ENCODE measurements around the gene SETX.
A peak's percentile ranks its signal among the peaks of the same experiment; 100 is the strongest.

SETX gene

DNA sequence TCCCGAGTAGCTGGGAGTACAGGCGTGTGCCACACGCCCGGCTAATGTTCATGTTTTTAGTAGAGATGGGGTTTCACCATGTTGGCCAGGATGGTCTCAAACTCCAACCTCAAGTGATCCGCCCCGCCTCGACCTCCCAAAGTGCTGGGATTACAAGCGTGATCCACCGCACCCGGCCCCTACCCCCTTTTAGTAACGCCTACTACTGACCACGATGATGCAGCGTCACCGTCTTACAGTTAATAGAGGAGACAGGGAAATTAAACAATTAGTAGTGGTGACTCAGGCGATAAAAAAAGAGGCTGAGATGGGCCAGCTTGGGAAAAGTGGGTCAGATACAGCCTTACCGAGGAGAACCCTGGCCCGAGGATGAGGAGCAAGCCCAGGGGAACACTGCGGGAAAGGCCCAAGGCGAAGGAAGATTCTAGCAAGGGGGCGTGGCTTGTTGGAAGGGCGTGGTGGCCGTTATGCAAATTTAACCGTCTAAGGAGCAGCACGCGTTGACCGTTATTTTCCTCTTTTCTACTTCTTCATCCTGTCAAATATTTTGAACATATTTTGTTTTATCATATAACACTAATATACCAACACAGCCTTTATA lies 1.6 kb upstream of the SETX start:
- DNase-seq: no peak

DNA sequence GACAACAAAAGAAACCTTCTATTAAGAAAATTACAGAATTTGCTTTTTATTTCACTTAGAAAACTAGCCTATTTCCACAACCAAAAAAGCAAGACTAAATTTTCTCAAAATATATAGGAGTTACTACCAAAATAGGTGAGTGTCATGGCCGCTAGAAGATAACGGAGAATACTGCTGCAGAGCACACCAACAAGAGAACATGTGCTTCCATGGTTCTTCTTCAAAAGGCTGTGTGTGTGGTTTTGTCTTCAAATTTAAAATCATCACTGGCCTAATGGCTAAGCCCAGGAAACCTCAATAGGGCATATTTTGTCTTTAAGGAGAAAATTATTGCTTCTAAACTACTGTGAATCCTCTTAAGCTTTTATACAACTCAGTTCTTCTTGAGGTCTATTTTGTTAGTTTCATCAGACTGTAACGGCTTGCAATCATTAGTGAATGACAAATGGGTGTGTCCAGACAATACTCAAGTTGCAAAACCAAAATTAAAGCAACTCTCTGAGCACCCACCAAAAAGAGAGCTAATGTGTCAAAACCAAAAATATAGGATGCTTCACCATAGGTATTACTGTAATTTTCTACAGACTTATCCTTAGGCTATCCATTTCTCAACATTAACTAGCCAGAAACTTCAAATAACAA lies 3.3 kb downstream of the SETX start:
- DNase-seq: no peak

DNA sequence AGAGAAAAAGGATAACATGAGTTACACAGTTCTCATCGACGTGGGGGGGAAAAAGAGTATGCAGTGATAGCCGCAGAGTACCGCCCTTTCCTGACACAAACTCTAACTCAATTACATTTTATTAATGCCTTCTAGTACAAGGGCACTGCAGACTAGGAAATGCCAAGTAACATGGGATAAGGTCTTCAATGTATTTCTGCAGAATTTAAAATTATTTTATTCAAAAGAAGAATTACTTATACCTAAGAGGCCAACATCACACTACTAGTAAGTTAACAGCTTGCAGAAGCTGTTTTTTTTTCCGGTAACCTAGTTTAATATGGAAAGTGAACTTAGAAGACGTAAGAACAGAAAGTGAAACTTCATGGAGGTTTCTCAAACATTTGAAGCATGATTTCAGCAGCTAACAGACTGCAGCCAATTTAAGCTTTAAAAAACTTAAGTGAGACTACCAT lies 3.9 kb downstream of the SETX start:
- peak; percentile 13 for DNase-seq

DNA sequence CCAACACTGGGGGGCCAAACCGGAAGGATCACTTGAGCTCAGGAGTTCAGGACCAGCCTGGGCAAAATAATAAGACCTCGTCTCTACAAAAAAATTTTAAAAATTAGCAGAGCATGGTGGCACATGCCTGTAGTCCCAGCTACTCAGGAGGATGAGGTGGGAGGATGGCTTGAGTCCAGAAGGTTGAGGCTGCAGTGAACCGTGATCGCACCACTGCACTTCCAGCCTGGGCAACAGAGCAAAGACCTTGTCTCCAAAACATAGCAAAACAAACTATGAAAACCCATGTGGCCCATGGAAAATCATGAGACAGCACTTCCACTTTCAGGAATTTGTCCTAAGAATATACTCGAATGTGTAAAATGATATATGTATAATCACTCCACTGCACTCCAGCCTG lies 6.1 kb downstream of the SETX start:
- no peak for DNase-seq

DNA sequence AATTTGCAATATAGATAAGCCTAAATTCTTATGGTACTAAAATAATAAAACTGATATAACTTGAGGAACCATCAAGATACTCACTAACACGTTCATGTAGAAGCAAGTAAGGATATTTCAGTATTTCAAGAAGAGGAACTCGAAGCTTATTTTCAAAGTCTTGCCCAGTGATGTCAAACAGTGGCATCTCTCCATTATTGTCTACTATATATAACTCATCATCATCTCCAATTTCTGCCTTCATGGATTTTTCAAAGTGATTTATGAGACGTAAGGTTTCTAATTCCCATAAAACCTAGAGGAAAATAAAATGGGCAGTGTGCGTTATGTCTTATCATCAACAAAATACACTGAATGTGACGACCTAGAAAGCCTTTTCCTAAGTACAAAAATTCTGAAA lies 8.6 kb downstream of the SETX start:
- DNase-seq: no peak

DNA sequence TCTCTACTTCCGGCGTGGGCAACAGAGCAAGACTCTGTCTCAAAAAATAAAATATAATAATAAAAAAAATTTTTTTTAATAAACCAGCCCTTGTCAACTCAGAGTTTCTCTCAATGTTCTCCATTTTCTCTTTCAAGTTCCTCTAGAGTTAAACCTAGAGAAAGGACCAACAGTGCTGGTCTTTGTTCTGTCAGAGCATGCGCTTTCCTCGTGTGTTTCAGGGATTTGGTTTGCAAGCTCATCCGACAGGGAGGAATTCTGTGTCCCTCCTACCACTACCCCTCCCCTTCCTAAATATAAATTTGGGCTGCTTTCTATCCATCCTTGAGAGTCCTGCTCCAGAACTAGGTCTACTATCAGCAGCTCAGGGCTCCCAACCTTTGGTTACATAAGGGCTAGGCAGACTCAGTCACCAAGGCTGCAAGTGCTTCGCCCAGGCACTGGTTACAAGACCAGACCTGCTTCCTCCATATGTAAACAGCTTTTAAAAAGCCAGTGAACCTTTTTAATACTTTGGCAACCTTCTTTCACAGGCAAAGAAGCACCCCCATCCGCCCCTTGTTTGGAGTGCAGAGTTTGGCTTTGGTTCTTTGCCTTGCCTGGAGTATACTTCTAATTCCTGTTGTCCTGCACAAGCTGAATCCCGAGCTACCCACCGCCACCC lies 13.5 kb downstream of the SETX start:
- no peak for DNase-seq

DNA sequence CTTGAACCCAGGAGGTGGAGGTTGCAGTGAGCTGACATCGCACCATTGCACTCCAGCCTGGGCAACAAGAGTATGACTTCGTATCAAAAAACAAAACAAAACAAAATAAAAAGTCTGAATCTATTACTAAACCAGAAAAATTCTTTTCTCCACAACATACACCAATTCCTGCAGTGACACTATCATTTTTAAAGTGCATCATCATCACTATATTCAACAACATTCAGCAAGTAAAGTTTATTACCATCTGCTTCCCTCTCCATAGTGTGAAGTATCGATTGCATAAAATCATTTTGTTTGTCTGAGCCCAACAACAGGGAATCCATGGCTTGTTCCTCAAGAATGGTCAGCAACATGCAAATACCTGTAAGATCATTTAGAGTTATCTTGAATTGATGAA lies 20.4 kb downstream of the SETX start:
- no peak for DNase-seq

DNA sequence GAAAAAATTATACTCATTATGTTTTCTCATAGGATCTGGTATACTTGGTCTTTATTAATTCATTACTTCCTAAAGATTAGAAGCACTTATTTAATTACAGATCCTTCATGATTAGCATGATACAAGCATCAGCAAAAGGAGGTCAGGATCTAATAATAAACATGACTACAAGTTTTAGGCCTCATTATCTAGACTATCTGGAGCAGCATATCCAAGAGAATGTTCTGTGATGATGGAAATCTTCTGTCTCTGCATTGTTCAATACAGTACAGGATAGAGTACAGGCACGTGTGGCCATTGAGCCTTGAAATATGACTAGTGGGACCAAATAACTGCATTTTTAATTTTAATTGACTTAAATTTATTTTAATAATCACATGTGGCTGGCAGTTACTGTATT lies 21.2 kb downstream of the SETX start:
- no peak for DNase-seq

DNA sequence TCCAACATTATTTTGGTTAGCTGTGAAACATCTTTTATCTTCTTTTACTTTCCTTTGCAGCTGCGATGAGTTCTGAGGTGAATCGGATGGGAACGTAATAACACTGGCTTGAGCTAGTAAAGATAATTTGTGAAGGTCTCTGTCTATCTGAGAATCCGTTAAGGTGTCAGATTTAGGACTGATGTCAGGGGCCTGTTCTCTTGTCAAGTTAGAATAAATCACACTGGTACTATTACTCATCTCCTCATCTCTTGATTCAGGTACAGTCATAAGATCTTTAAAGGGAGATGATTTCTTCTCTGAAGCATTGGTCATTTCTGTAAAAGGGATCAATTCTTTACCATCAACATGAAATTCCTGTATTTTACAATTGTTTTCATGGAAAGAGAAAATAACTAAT lies 26.2 kb downstream of the SETX start:
- no peak for DNase-seq

DNA sequence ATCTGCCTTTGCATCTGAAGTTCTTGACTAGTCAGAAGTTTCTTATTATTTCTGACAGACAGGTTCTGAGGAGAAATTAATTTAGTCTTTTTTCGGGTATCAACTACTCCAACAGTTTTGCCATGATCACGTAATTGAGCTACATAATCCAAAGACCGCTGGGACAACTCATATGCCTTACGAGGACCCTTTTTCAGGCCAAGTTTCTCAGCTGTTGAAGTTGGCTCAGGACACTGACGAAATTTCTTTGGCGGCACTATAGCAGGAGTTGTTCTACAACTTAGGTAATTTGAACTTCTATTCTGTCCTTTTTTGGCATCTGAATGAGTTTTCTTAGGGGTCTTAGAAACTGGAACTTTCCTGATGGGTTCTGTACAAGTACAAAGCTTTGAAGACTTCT lies 27.2 kb downstream of the SETX start:
- no peak for DNase-seq

DNA sequence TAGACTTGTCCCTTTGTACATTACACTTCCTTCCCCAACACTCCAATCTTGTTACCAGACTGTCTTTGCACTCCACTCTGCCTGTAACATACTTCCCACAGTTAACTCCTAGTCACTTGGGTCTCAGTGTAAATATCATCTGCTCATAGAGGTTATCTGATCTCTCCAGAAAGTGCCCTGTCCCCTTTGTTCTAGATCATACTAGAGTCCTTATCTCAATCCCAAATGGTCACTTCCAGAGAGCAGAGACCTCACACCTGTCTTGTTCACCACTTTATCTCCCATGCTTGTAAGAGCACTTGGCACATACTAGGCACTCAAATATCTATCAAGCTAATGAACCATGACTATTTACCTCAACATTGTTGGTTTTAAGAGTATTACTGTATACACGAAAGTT lies 30.4 kb downstream of the SETX start:
- no peak for DNase-seq

DNA sequence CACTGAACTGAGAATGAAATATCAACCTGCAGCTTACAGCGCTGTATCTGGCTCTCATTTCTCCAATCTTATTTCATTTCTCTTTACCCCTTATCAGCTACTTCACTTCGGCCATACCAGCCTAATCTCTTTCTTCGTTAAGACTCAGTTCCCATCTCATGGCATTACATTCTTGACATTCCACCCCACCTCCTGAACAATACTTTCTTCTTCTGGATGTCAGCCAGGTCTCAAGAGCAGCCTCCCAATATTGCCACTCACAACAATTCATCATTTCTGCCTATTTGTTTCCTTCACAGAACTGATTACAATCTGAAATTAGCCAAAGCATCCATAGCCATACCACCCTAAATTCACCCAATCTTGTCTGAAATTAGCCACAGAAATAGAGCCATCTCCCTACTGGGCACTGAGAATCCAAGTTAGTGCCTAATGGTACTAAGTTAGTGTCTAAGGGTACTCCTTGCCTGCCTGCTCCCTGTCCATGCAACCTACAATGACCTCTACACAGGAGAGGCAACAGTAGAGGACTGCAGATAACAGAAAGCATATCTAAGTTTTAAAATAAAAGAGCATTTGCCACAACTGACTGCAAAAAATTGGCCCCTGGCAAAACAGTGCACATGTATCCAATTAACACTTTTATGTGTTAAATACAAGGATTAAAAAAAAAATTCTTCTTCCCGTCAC lies 35.2 kb downstream of the SETX start:
- no peak for DNase-seq

DNA sequence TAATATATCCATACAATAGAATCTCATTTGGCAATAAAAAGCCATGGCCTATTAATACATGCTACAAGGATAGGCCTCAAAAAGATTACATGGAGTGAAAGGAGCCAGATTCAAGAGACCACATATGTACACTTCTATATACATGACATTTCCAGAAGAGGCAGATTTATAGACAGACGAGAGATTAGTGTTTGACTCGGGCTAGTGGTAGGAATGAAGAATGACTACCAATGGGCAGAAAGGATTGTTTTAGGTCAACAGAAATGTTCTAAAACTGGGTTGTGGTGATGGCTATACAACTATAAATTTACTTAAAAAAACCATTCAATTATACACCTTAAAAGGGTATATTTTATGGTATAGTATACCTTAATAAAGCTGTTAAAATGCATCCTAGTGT lies 41.9 kb downstream of the SETX start:
- DNase-seq: no peak

DNA sequence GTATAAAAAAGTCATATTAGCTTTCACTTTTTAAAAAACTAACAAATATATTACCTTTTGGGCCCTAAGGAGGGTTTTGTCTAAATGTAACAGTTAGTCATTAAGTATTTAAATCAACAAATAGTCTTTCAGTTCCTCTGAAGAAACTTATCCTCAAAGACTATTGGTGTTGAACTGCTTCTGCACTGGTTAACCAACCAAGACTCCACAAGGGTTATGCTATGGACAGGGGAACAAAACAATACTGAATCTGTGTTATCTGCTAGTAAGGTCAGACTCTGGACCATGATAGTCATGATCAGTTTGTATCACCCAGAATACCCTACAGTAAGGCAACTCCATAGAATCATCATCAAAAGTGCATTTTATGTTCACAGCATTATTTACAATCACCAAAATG lies 42.4 kb downstream of the SETX start:
- no peak for DNase-seq

DNA sequence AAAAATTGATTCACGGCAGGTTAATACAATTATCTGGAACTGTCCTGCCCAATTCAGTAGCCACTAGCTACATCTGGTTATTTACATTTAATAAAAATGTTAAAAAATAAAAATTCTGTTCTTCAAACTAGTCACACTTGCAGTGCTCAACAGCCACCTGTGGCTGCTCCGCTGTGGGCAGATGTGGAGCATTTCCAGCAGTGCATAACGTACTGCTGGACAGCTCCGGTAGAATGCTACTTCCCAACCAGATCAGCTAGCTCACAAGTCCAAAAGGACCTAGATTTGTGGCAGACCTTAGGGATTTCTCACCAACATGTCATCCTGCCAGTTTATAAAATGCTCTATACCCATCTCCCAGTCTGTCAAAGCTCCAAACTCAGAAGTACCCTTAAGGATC lies 42.8 kb downstream of the SETX start:
- no peak for DNase-seq

DNA sequence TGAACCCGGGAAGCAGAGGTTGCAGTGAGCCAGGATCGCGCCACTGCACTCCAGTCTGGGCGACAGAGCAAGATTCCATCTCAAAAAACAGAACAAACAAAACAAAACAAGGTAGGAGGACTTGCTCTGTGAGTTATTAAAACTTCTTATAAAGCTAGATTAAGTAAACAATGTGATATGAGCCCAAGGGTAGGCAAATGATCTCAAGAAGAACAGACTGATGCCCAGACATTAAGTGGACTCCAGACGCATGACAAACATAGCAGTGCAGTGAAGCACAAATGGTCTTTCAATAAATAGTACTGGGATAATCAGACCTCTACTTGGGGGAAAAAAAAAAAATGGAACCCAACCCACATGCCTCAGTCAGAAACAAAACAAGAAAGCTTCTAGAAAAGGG lies 45.7 kb downstream of the SETX start:
- DNase-seq: no peak

DNA sequence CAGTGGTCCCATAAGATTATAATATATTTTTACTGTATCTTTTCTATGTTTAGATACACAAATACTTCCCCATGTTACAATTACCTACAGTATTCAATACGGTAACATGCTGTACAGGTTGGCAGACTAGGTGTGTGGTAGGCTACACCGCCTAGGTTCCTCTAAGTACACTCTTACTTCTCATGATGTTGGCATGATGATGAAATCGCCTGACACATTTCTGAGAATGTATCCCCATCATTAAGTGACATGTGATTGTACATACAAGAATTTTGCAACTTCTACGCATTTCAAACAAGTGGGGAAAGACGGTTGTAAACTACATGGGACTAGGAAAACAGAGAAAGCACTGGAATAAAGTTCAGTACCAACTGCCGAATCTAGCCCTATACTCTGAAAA lies 53.3 kb downstream of the SETX start:
- DNase-seq: no peak

DNA sequence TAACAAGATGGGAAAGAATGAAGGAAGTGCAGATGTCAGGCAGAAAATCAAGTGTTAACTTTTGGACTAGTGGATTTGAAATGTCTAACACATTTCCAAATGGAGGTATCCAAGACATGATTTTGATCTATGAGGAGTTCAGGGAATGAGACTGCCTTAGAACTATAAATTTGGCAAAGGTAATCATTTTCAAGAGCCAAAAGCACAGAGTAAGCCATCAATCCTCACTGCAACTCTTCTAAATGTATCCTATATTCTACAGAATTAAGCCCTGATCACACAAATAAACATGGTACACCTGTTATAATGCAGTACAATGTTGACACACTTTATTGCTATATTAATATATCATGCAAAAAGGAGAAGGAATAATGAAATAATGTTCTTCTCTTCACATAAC lies 55.6 kb downstream of the SETX start:
- DNase-seq: no peak

DNA sequence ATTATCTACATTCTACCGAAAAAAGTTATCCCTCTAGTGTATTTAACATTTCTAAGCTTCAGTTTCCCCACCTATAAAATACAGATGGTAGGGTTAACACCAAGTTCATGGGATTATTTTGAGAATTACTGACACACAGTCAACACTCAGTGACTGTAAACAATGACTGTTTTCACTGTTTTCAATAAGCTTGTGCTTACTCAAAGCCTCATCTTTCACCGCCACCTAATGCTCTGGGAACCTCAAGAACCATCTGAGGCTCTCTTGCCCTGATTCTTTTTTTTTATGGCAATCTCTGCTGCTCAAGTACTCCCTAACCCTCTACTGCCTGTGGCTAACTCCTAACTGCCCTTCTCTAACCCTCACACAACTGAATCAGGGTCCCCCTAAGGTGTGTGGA lies 59.6 kb downstream of the SETX start:
- DNase-seq: no peak

DNA sequence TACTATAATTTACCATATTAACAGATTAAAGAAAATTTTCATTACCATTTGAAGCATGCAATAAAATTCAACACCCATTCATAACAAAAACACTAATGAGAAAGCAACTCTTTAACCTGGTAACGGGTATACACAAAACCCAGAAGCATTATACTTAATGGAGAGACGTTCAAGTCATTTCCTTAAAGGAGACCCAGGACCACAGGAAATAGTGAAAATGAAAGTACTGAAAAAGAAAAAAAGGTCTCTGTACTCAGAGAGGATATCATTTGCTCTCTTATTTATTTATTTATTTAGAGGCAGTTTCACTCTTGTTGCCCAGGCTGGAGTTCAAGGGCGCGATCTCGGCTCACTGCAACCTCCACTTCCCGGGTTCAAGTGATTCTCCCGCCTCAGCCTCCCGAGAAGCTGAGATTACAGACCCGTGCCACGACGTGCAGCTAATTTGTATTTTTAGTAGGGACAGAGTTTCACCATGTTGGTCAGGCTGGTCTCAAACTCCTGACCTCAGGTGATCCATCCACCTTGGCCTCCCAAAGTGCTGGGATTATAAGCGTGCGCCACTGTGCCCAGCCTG lies 61.6 kb downstream of the SETX start:
- DNase-seq: no peak

DNA sequence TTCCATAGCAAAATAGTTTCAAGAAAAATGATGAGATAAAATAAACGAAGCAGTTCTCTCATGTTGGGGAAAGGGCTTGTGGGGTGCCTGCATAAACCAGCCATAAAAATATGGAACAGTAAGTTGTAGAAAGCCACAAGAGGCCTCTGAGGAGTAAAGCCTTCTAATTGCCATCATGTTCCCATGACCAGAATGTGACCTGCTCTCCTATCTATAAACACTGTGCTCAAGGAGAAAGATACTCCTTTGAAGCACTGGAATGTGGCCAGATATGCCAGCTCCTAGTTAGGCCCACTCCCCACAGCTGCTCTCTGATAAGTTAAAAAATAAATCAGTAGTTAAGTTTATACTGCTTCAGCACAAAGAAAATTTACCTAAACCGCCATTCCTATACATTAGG lies 65.8 kb downstream of the SETX start:
- no peak for DNase-seq

DNA sequence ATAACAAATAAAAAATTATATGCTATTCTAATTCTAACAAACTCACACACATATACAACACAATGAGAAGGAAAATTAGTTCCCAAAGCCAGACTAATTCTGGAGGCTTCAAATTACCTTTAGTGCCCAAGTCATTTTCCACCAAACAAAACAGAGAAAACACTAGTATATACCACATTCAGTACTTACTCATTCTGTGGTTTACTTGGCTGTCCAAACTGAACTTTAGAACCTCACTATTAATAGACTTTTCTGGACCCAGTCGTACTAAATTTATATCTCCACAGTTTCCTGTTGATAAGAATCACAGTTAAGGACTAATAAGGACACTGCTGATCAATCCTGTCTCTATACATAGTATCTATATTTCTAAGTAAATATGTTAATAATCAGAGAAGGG lies 66.4 kb downstream of the SETX start:
- no peak for DNase-seq

DNA sequence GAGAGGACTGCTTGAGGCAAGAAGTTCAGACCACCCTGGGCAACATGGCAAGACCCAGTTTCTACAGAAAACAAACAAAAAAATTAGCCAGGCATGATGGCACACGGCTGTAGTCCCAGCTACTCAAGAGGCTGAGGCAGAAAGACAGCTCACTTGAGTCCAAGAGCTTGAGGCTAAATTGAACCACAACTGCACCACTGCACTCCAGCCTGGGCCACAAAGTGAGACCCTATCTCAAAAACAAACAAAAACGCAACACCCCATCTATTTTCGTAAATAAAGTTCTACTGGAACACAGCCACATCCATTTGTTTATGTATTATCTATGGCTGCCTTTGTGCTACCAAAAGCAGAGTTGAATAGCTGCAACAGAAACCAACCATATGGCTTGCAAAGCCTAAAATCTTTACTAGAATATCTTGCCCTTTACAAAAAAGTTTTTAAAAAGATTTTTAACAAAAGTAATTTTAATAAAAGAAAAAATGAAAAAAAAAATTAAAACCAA lies 67.5 kb downstream of the SETX start:
- DNase-seq: no peak

DNA sequence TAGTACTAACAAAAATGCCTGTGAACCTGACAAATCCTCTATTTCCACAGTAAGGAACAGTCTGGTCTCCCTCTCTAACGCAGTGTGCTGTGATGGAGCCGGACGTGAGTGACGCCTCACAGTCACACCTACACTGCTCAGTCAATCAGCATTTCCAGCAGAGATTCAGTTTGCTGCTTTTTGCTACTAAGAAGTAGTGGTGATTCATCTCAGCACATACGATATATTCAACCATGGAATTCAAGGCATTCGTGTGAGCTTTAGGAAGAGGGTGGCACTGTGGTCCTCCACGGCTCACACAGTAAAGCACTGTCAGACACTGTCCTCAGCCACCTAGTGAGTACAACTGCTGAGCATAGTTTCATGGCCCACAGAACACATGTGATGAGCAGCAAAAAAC lies 70.9 kb downstream of the SETX start:
- DNase-seq: no peak

Data from stimulated activated naive CD4-positive, alpha-beta T cell treated with Interleukin-2 at 50 U/mL for 16 hours (primary cell).